GM12892 (cell line): ENCODE measurements around the gene CFAP69.

Source experiments
- DNase-seq: peaks from one replicate; pipeline ENCODE4 v3.0.0; 2011; ENCODE audit not compliant: insufficient read length
- FAIRE-seq: peaks from 2 replicates; lab custom pipeline; 2011; peaks lifted over from hg19 to GRCh38; lab: Jason Lieb, UNC
- POLR2A ChIP-seq: IDR thresholded peaks from 2 replicates; pipeline ENCODE4 v1.6.1; 2011; ENCODE audit warnings: low read depth, low read length, control low read depth
- POLR2AphosphoS5 ChIP-seq: IDR thresholded peaks from 2 replicates; pipeline ENCODE4 v1.6.1; 2011; ENCODE audit warnings: low read depth, low read length, control low read depth
- TAF1 ChIP-seq: IDR thresholded peaks from 2 replicates; pipeline ENCODE4 v1.6.1; 2011; ENCODE audit warnings: low read depth, mild to moderate bottlenecking, control low read depth, low read length, borderline replicate concordance

The CFAP69 gene

GRCh38 chr7:90236721-90237289 lies 8.2 kb upstream of the CFAP69 start:
- DNase-seq (no peak), FAIRE-seq (peak; percentile 14)
- TF ChIP-seq TAF1, result no peak
- TF ChIP-seq POLR2AphosphoS5, result no peak
- no peak for TF ChIP-seq POLR2A

GRCh38 chr7:90238022-90238421 lies 7.0 kb upstream of the CFAP69 start:
- FAIRE-seq, result no peak
- TF ChIP-seq TAF1 (no peak), POLR2A (no peak), POLR2AphosphoS5 (no peak)
- DNase-seq, result no peak

- TF ChIP-seq POLR2AphosphoS5, result no peak
- TF ChIP-seq TAF1, result no peak
- no peak for TF ChIP-seq POLR2A
- FAIRE-seq (no peak), DNase-seq (no peak)
Observed at GRCh38 chr7:90238583-90238982, 6.4 kb upstream of the CFAP69 start.

- TF ChIP-seq TAF1 (no peak), POLR2AphosphoS5 (no peak), POLR2A (no peak)
- no peak for FAIRE-seq
- DNase-seq, result no peak
Observed at GRCh38 chr7:90239050-90239449, 5.9 kb upstream of the CFAP69 start.

- FAIRE-seq (no peak), DNase-seq (no peak)
- no peak for TF ChIP-seq POLR2A
- no peak for TF ChIP-seq TAF1
- no peak for TF ChIP-seq POLR2AphosphoS5
Observed at GRCh38 chr7:90239625-90240228, 5.2 kb upstream of the CFAP69 start.

- TF ChIP-seq POLR2AphosphoS5, result no peak
- TF ChIP-seq TAF1, result no peak
- TF ChIP-seq POLR2A, result no peak
- FAIRE-seq, result no peak
- no peak for DNase-seq
Observed at GRCh38 chr7:90242369-90243168, 2.4 kb upstream of the CFAP69 start.

GRCh38 chr7:90243556-90243955 lies 1.4 kb upstream of the CFAP69 start:
- TF ChIP-seq TAF1 (no peak), POLR2A (no peak), POLR2AphosphoS5 (no peak)
- no peak for FAIRE-seq
- DNase-seq, result no peak

- TF ChIP-seq POLR2AphosphoS5, result no peak
- no peak for TF ChIP-seq POLR2A
- TF ChIP-seq TAF1, result no peak
- DNase-seq (no peak), FAIRE-seq (no peak)
Observed at GRCh38 chr7:90244565-90244908, 437 bp upstream of the CFAP69 start.

DNA sequence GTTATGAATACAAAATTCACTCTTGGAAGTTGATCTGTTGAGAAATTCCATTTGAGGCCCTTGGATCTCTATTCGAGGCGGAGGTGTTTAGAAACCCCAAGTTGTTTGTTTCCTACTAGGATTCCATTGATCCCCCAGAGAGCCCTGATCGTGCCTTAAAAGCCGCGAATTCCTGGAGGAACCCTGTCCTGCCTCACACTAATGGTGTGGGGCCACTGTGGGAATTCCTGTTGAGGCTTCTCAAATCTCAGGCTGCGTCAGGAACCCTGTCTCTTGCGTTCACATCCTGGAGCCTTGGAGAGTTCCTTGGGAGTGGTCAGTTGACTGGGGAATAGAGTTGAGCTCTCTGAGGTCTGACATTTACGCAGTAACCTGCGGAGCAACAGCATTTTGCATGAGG lies 1.2 kb downstream of the CFAP69 start:
- TF ChIP-seq POLR2AphosphoS5 (no peak), TAF1 (no peak), POLR2A (no peak)
- FAIRE-seq (no peak), DNase-seq (no peak)

- TF ChIP-seq TAF1 (no peak), POLR2AphosphoS5 (no peak), POLR2A (no peak)
- DNase-seq (no peak), FAIRE-seq (no peak)
Observed at GRCh38 chr7:90248706-90249105, 3.7 kb downstream of the CFAP69 start.

GRCh38 chr7:90250601-90251303 lies 5.8 kb downstream of the CFAP69 start:
- TF ChIP-seq POLR2AphosphoS5 (no peak), TAF1 (no peak), POLR2A (no peak)
- no peak for FAIRE-seq
- no peak for DNase-seq
